ENCODE data around the gene CUL1.

CUL1 gene

DNA sequence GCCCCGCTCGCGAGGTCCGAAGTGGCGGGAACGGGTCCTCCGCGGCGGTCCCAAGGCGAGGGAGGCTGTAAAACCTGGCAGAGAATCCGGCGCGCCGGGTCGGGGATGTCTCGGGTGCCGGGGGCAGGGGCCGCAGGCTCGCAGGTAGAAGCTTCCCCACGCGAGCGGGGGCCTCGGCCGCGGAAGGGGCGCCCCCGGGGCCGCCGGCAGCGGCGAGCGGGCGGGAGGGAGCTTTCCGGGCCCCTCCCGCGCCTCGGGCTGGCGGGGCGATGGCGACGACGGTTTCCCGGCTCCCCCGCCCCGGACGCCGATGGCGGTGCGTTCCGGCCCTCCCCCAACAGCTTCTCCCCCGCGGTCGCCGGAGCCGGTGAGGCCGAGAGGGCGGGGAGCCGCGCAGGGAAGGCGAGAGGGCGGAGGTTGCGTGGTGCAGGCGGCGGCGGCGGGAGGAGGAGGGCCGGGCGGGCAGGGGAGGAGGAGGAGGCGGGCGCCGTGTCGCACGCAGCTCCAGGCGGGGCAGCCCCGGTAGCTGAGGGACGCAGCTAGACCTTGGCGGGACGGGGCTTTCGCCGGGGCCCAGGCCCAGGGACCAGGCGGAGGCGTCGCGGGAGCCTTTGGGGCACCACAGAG lies at the start of gene CUL1:
TSS of gene CUL1 (plus strand) at position 507 of the 627 bp plus-strand sequence. CDS start 31,220 bp downstream, outside the sequence.
- peak within 1 kb of the TSS; percentile 90 for H3K27ac ChIP-seq
- no peaks in the 10 kb centered on the region for H3K9me3 ChIP-seq (ENCODE audit: low read depth, low read length)
- H3K9ac ChIP-seq (ENCODE audit: insufficient read length) = peak within 1 kb of the TSS; percentile 96
- no peaks in the 10 kb centered on the region for H3K36me3 ChIP-seq (ENCODE audit: insufficient read depth, low read length)
- no peak for DNase-seq (ENCODE audit: low read depth, low spot score)
- TF ChIP-seq EZH2 (IDR thresholded peaks at IDR 0.05) (no peak), POLR2AphosphoS5 (IDR thresholded peaks at IDR 0.05; ENCODE audit: borderline replicate concordance, low read depth, low read length) (peak; percentile 50; the same call in 1 of the 2 replicates)
- peak within 1 kb of the TSS; percentile 91 for H3K4me3 ChIP-seq

DNA sequence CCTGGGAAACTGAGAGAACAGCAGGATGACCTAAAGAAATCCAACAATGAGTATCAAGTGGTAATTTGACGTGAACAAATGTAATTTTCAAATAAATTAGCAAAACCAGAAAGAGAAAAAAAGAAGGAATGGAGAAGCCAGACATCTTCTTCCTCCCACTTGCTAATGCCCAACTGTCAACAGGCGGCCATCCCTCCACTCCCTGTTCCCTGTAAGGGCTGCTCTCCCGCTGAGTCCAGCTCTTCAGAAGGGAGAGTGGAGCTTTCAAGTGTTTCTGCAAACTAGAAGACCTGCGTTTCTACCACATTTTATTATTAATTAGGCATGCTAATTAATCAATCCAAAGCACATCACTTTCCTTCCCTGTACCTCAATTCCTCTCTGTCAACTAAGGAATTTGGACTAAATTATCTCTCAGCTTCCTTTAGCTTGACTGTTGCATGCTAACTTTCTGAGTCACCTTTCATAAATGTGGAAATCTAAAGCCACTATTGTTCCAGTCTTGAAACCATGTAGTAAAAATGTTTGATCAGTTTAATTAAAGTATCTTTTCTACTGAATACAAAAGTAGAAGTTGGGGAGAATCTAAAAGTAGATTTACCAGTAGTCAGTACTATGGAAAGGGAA lies 48.4 kb upstream of the CUL1 start:
- H3K9me3 ChIP-seq (ENCODE audit: low read depth, low read length) = no peaks in the 10 kb centered on the region
- no peak overlapping the region for H3K27ac ChIP-seq
- no peak for DNase-seq (ENCODE audit: low read depth, low spot score)
- no peak overlapping the region for H3K4me3 ChIP-seq
- no peak overlapping the region for H3K9ac ChIP-seq (ENCODE audit: insufficient read length)
- TF ChIP-seq EZH2 (IDR thresholded peaks at IDR 0.05) (no peak), POLR2AphosphoS5 (IDR thresholded peaks at IDR 0.05; ENCODE audit: borderline replicate concordance, low read depth, low read length) (no peak), FOXP2 (optimal IDR thresholded peaks at IDR 0.05; ENCODE audit: control extremely low read depth, extremely low read length, insufficient read depth) (no peak)
- H3K36me3 ChIP-seq (ENCODE audit: insufficient read depth, low read length) = no peaks in the 10 kb centered on the region

GRCh38 chr7:148652773-148653172 lies 45.9 kb upstream of the CUL1 start:
- Histone ChIP-seq H3K4me3 (no peak overlapping the region), H3K36me3 (ENCODE audit: insufficient read depth, low read length) (no peaks in the 10 kb centered on the region), H3K9me3 (ENCODE audit: low read depth, low read length) (no peaks in the 10 kb centered on the region), H3K9ac (ENCODE audit: insufficient read length) (no peak overlapping the region), H3K27ac (no peak overlapping the region)
- TF ChIP-seq FOXP2 (optimal IDR thresholded peaks at IDR 0.05; ENCODE audit: control extremely low read depth, extremely low read length, insufficient read depth) (no peak), POLR2AphosphoS5 (IDR thresholded peaks at IDR 0.05; ENCODE audit: borderline replicate concordance, low read depth, low read length) (no peak), EZH2 (IDR thresholded peaks at IDR 0.05) (no peak)
- no peak for DNase-seq (ENCODE audit: low read depth, low spot score)

GRCh38 chr7:148657929-148658328 lies 40.8 kb upstream of the CUL1 start:
- DNase-seq (ENCODE audit: low read depth, low spot score) = no peak
- no peaks in the 10 kb centered on the region for H3K9me3 ChIP-seq (ENCODE audit: low read depth, low read length)
- TF ChIP-seq FOXP2 (optimal IDR thresholded peaks at IDR 0.05; ENCODE audit: control extremely low read depth, extremely low read length, insufficient read depth) = no peak
- TF ChIP-seq EZH2 (IDR thresholded peaks at IDR 0.05) = no peak
- TF ChIP-seq POLR2AphosphoS5 (IDR thresholded peaks at IDR 0.05; ENCODE audit: borderline replicate concordance, low read depth, low read length) = no peak
- no peaks in the 10 kb centered on the region for H3K36me3 ChIP-seq (ENCODE audit: insufficient read depth, low read length)
- H3K4me3 ChIP-seq = no peak overlapping the region
- H3K9ac ChIP-seq (ENCODE audit: insufficient read length) = no peak overlapping the region
- H3K27ac ChIP-seq = no peak overlapping the region

- no peaks in the 10 kb centered on the region for H3K36me3 ChIP-seq (ENCODE audit: insufficient read depth, low read length)
- H3K9me3 ChIP-seq (ENCODE audit: low read depth, low read length) = no peaks in the 10 kb centered on the region
- no peak overlapping the region for H3K4me3 ChIP-seq
- DNase-seq (ENCODE audit: low read depth, low spot score) = no peak
- H3K9ac ChIP-seq (ENCODE audit: insufficient read length) = no peak overlapping the region
- TF ChIP-seq POLR2AphosphoS5 (IDR thresholded peaks at IDR 0.05; ENCODE audit: borderline replicate concordance, low read depth, low read length) = no peak
- no peak for TF ChIP-seq EZH2 (IDR thresholded peaks at IDR 0.05)
- TF ChIP-seq FOXP2 (optimal IDR thresholded peaks at IDR 0.05; ENCODE audit: control extremely low read depth, extremely low read length, insufficient read depth) = no peak
- H3K27ac ChIP-seq = no peak overlapping the region
Observed at GRCh38 chr7:148661471-148661870, 37.2 kb upstream of the CUL1 start.

GRCh38 chr7:148662646-148663045 lies 36.1 kb upstream of the CUL1 start:
- TF ChIP-seq POLR2AphosphoS5 (IDR thresholded peaks at IDR 0.05; ENCODE audit: borderline replicate concordance, low read depth, low read length) (no peak), FOXP2 (optimal IDR thresholded peaks at IDR 0.05; ENCODE audit: control extremely low read depth, extremely low read length, insufficient read depth) (no peak), EZH2 (IDR thresholded peaks at IDR 0.05) (no peak)
- H3K27ac ChIP-seq = no peak overlapping the region
- no peaks in the 10 kb centered on the region for H3K9me3 ChIP-seq (ENCODE audit: low read depth, low read length)
- H3K36me3 ChIP-seq (ENCODE audit: insufficient read depth, low read length) = no peaks in the 10 kb centered on the region
- H3K9ac ChIP-seq (ENCODE audit: insufficient read length) = no peak overlapping the region
- DNase-seq (ENCODE audit: low read depth, low spot score) = no peak
- no peak overlapping the region for H3K4me3 ChIP-seq

GRCh38 chr7:148664324-148664723 lies 34.4 kb upstream of the CUL1 start:
- Histone ChIP-seq H3K9ac (ENCODE audit: insufficient read length) (no peak overlapping the region), H3K9me3 (ENCODE audit: low read depth, low read length) (no peaks in the 10 kb centered on the region), H3K36me3 (ENCODE audit: insufficient read depth, low read length) (no peaks in the 10 kb centered on the region), H3K4me3 (no peak overlapping the region), H3K27ac (no peak overlapping the region)
- no peak for DNase-seq (ENCODE audit: low read depth, low spot score)
- no peak for TF ChIP-seq FOXP2 (optimal IDR thresholded peaks at IDR 0.05; ENCODE audit: control extremely low read depth, extremely low read length, insufficient read depth)
- no peak for TF ChIP-seq EZH2 (IDR thresholded peaks at IDR 0.05)
- no peak for TF ChIP-seq POLR2AphosphoS5 (IDR thresholded peaks at IDR 0.05; ENCODE audit: borderline replicate concordance, low read depth, low read length)

- no peaks in the 10 kb centered on the region for H3K9me3 ChIP-seq (ENCODE audit: low read depth, low read length)
- no peak for DNase-seq (ENCODE audit: low read depth, low spot score)
- no peak overlapping the region for H3K9ac ChIP-seq (ENCODE audit: insufficient read length)
- no peak overlapping the region for H3K4me3 ChIP-seq
- H3K36me3 ChIP-seq (ENCODE audit: insufficient read depth, low read length) = no peaks in the 10 kb centered on the region
- TF ChIP-seq EZH2 (IDR thresholded peaks at IDR 0.05) = no peak
- TF ChIP-seq POLR2AphosphoS5 (IDR thresholded peaks at IDR 0.05; ENCODE audit: borderline replicate concordance, low read depth, low read length) = no peak
- no peak for TF ChIP-seq FOXP2 (optimal IDR thresholded peaks at IDR 0.05; ENCODE audit: control extremely low read depth, extremely low read length, insufficient read depth)
- H3K27ac ChIP-seq = no peak overlapping the region
Observed at GRCh38 chr7:148665221-148665620, 33.5 kb upstream of the CUL1 start.
